Left lung (tissue), 14 donors: ENCODE results near the gene BACE1-AS. TPM values are rescaled to one million over a fixed set of nuclear protein-coding genes. Genes with fewer than 3 reads are reported as not detected.

Experiments
- ATAC-seq: fragments of 200-7000 bp; cut with Tn5 transposase; one replicate; pipeline ENCODE4 v1.9.1; 2020; ENCODE audit warnings: moderate library complexity
- DNase-seq, 4 donors: peaks; one replicate each; pipeline ENCODE4 v3.0.0-alpha.2; 2013 to 2020
- H3K27ac ChIP-seq, 2 donors: fragments of 200-600 bp; sonication (generic) in 1 of 2; one replicate each; pipeline versions ENCODE4 v1.5.0 to v1.8.0; 2020 to 2021
- H3K27me3 ChIP-seq, 2 donors: fragments of 200-600 bp; sonication (generic) in 1 of 2; one replicate each; pipeline versions ENCODE4 v1.5.0 to v1.8.0; 2020 to 2021
- H3K36me3 ChIP-seq, 2 donors: fragments of 200-600 bp; sonication (generic) in 1 of 2; one replicate each; pipeline versions ENCODE4 v1.5.0 to v1.8.0; 2020 to 2021
- H3K4me1 ChIP-seq, 2 donors: fragments of 200-600 bp; one replicate each; pipeline ENCODE4 v1.8.0; 2021
- H3K4me3 ChIP-seq, 2 donors: fragments of 200-600 bp; sonication (generic) in 1 of 2; one replicate each; pipeline versions ENCODE4 v1.5.0 to v1.8.0; 2020 to 2021; ENCODE audit warnings: mild to moderate bottlenecking in 1 of 2
- H3K9me3 ChIP-seq, 2 donors: fragments of 200-600 bp; sonication (generic) in 1 of 2; one replicate each; pipeline versions ENCODE4 v1.5.0 to v1.8.0; 2020 to 2021
- CTCF ChIP-seq, 2 donors: fragments of 200-600 bp; sonication (generic) in 1 of 2; IDR thresholded peaks; one replicate each; pipeline versions ENCODE4 v1.5.0 to v1.8.0; 2021; ENCODE audit warnings: antibody characterized with exemption in 2 of 2
- intact Hi-C, 2 donors: fragments of 100-400 bp; cut with DNase I; formaldehyde crosslinking; loops; one replicate each; pipeline versions ENCODE4 v1.11.2 to v1.14.2; 2022
- long read RNA-seq, 12 donors: library from polyadenylated mRNA in 2 of 12; unstranded in 2 of 12; transcript quantifications; one replicate each; pipeline ENCODE4 v2.0.0 and lab custom pipeline, GENCODE V29; 2019 to 2026
- polyA plus RNA-seq, 6 donors: library from polyadenylated mRNA; unstranded; fragments of 120-200 nt; gene quantifications; one replicate each; pipeline ENCODE4 v1.2.1, GENCODE V29; 2013; ENCODE audit not compliant: insufficient read length in 6 of 6
- total RNA-seq, 2 donors: library from RNA; stranded (reverse); fragmentation: NEBNext Ultra II Directional; extraction: Animal tissue kit (Norgen Biotek cat#: 25700); gene quantifications; one replicate each; pipeline ENCODE4 v1.2.1, GENCODE V29; 2021
- donor health status: DM: no; HTN: yes; CAD: no.
- donor health status: DM: no; HTN: no; CAD: no.

The BACE1-AS gene
- 1 to 10 TPM; 6.4 to 9.0 TPM for total RNA-seq
- 10 to 100 TPM; 21.2 to 24.3 (median 22.5) TPM for polyA plus RNA-seq
- long read RNA-seq, donor 1, transcript BACE1-AS-202 (1 exons, 774 nt): major isoform, 18 of 18 reads
- long read RNA-seq, donor 1, partial matches to known transcripts: 0 of 18 reads
- long read RNA-seq, donor 1, other reads (novel, unspliced or antisense): 0 of 18 reads
- long read RNA-seq, donor 2, full-length matches to known transcripts: 20 of 39 reads
- long read RNA-seq, donor 2, partial matches to known transcripts: 6 of 39 reads
- long read RNA-seq, donor 2, other reads (novel, unspliced or antisense): 13 of 39 reads
- long read RNA-seq, donor 3, partial matches to known transcripts: 0 of 4 reads
- long read RNA-seq, donor 3, other reads (novel, unspliced or antisense): 0 of 4 reads
- long read RNA-seq, donor 4, partial matches to known transcripts: 0 of 4 reads
- long read RNA-seq, donor 4, other reads (novel, unspliced or antisense): 4 of 4 reads
- long read RNA-seq, donor 5, transcript BACE1-AS-202 (1 exons, 774 nt): major isoform, 12 of 23 reads
- long read RNA-seq, donor 5, partial matches to known transcripts: 11 of 23 reads
- long read RNA-seq, donor 5, other reads (novel, unspliced or antisense): 0 of 23 reads
- long read RNA-seq, donor 6, full-length matches to known transcripts: 6 of 6 reads
- long read RNA-seq, donor 6, partial matches to known transcripts: 0 of 6 reads
- long read RNA-seq, donor 6, other reads (novel, unspliced or antisense): 0 of 6 reads
- long read RNA-seq, donor 7, full-length matches to known transcripts: 10 of 10 reads
- long read RNA-seq, donor 7, partial matches to known transcripts: 0 of 10 reads
- long read RNA-seq, donor 7, other reads (novel, unspliced or antisense): 0 of 10 reads
- long read RNA-seq, donor 8, transcript BACE1-AS-202 (1 exons, 774 nt): major isoform, 19 of 19 reads
- long read RNA-seq, donor 8, partial matches to known transcripts: 0 of 19 reads
- long read RNA-seq, donor 8, other reads (novel, unspliced or antisense): 0 of 19 reads
- long read RNA-seq, donor 9: 0 reads
- long read RNA-seq, donor 10: 0 reads
- long read RNA-seq, donor 11, transcript BACE1-AS-202 (1 exons, 774 nt): major isoform, 15 of 15 reads
- long read RNA-seq, donor 11, partial matches to known transcripts: 0 of 15 reads
- long read RNA-seq, donor 11, other reads (novel, unspliced or antisense): 0 of 15 reads
- long read RNA-seq, donor 12, full-length matches to known transcripts: 19 of 19 reads
- long read RNA-seq, donor 12, partial matches to known transcripts: 0 of 19 reads
- long read RNA-seq, donor 12, other reads (novel, unspliced or antisense): 0 of 19 reads

- intact Hi-C loops: no loop called here
- peaks cover 0 to 65% of the 10 kb centered on the region in 2 donors for H3K36me3 ChIP-seq
- DNase-seq: no peak
- no peak within 1 kb of the TSS for H3K27ac ChIP-seq
- no peak within 1 kb of the TSS for H3K4me3 ChIP-seq
- H3K4me1 ChIP-seq: no peaks in the 10 kb centered on the region
- no peak for ATAC-seq
- H3K9me3 ChIP-seq: no peaks in the 10 kb centered on the region
- no peaks in the 10 kb centered on the region for H3K27me3 ChIP-seq
- TF ChIP-seq CTCF (IDR thresholded peaks at IDR 0.05): no peak
Observed at GRCh38 chr11:117290809-117291396, at the start of gene BACE1-AS. Gene BACE1-AS (plus strand): TSS chr11:117291346.

- intact Hi-C loops: no loop called here
- no peaks in the 10 kb centered on the region for H3K27me3 ChIP-seq
- DNase-seq (no peak), ATAC-seq (no peak)
- H3K4me3 ChIP-seq: no peak overlapping the region
- TF ChIP-seq CTCF (IDR thresholded peaks at IDR 0.05): no peak
- H3K27ac ChIP-seq: no peak overlapping the region
- H3K36me3 ChIP-seq: peaks cover 0 to 79% of the 10 kb centered on the region in 2 donors
- no peaks in the 10 kb centered on the region for H3K9me3 ChIP-seq
- H3K4me1 ChIP-seq: no peaks in the 10 kb centered on the region
Observed at GRCh38 chr11:117248341-117248740, 42.8 kb upstream of the BACE1-AS start.

GRCh38 chr11:117249571-117249970 is 41.6 kb upstream of the BACE1-AS start:
- Histone ChIP-seq H3K27me3 (no peaks in the 10 kb centered on the region), H3K4me1 (no peaks in the 10 kb centered on the region), H3K9me3 (no peaks in the 10 kb centered on the region), H3K27ac (no peak overlapping the region), H3K36me3 (peaks cover 0 to 79% of the 10 kb centered on the region in 2 donors), H3K4me3 (no peak overlapping the region)
- intact Hi-C loops: no loop called here
- no peak for TF ChIP-seq CTCF (IDR thresholded peaks at IDR 0.05)
- no peak for ATAC-seq
- no peak for DNase-seq

- no peak overlapping the region for H3K4me3 ChIP-seq
- H3K27me3 ChIP-seq: no peaks in the 10 kb centered on the region
- no peaks in the 10 kb centered on the region for H3K4me1 ChIP-seq
- TF ChIP-seq CTCF (IDR thresholded peaks at IDR 0.05): no peak
- H3K9me3 ChIP-seq: no peaks in the 10 kb centered on the region
- DNase-seq (no peak), ATAC-seq (no peak)
- H3K27ac ChIP-seq: no peak overlapping the region
- intact Hi-C loops: no loop called here
- peaks cover 0 to 64% of the 10 kb centered on the region in 2 donors for H3K36me3 ChIP-seq
Observed at GRCh38 chr11:117251506-117251905, 39.6 kb upstream of the BACE1-AS start.
